Right lung (tissue), 5 donors: Measurements from ENCODE around the gene ZNF700. TPM values are rescaled to one million over a fixed set of nuclear protein-coding genes. Genes with fewer than 3 reads are reported as not detected.
A peak's percentile ranks its signal among the peaks of the same experiment; 100 is the strongest.
"Not testable (repeated sequence)": the region's sequence is repeated elsewhere in the genome, so short reads cannot be mapped to it uniquely, and the experiment has no call there.

Experiments
- DNase-seq, 2 donors: peaks; one replicate each; pipeline ENCODE4 v3.0.0-alpha.2; 2013
- polyA plus RNA-seq, 5 donors: library from polyadenylated mRNA; unstranded; fragments of 120-200 nt; gene quantifications; one replicate each; pipeline versions ENCODE4 v1.2.1 to v1.2.3, GENCODE V29; 2013; ENCODE audit warnings: inconsistent platforms in 1 of 5, low replicate concordance in 1 of 5; ENCODE audit not compliant: insufficient read length in 5 of 5, insufficient read depth in 1 of 5

ZNF700 gene
- polyA plus RNA-seq, 5 donors = 17.0 to 25.4 (median 20.2) TPM

- DNase-seq = not testable (repeated sequence)
Observed at GRCh38 chr19:11935829-11936228, 10.9 kb downstream of the ZNF700 start.

GRCh38 chr19:11938383-11938782 is 13.5 kb downstream of the ZNF700 start:
- not testable (repeated sequence) for DNase-seq

GRCh38 chr19:11941361-11941887 is 16.5 kb downstream of the ZNF700 start:
- not testable (repeated sequence) for DNase-seq

GRCh38 chr19:11942008-11942842 is 17.3 kb downstream of the ZNF700 start:
- DNase-seq = no peak

GRCh38 chr19:11942843-11943108 is 17.9 kb downstream of the ZNF700 start:
- no peak for DNase-seq

GRCh38 chr19:11944656-11945055 is 19.7 kb downstream of the ZNF700 start:
- DNase-seq = no peak

- DNase-seq = no peak
Observed at GRCh38 chr19:11948646-11949045, 23.7 kb downstream of the ZNF700 start.

- DNase-seq = no peak
Observed at GRCh38 chr19:11949201-11949600, 24.3 kb downstream of the ZNF700 start.

- not testable (repeated sequence) for DNase-seq
Observed at GRCh38 chr19:11949614-11950080, 24.7 kb downstream of the ZNF700 start.

GRCh38 chr19:11950312-11950711 is 25.4 kb downstream of the ZNF700 start:
- no peak for DNase-seq

- peak; percentile 55 to 72 for DNase-seq
Observed at GRCh38 chr19:11963566-11964355, 38.9 kb downstream of the ZNF700 start.

DNA sequence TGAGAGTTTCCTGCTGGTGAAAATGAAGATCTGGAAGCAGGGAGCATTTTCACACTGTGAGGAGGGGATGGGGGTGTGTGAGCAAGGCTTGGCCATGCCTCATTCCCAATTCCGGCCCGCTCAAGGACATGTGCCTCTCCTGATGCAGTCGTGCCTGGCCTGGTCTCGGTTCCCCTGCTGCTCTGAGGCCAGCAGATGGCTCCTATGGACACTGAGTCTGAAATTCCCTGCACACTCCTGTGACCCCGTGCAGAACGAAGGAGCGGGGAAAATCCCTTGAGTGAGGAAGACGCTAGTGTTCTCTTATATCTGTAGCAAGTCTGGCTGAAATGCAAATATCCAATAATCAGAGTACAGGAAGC is 39.6 kb downstream of the ZNF700 start:
- DNase-seq = no peak

GRCh38 chr19:11964858-11965645 is 40.1 kb downstream of the ZNF700 start, which contains the start of gene ZNF763:
ZNF763 (plus strand) TSS chr19:11965040; CDS start chr19:11965209, 169 bp downstream.
- DNase-seq = peak; percentile 89 to 92

GRCh38 chr19:11970174-11970573 is 45.3 kb downstream of the ZNF700 start:
- DNase-seq = no peak

DNA sequence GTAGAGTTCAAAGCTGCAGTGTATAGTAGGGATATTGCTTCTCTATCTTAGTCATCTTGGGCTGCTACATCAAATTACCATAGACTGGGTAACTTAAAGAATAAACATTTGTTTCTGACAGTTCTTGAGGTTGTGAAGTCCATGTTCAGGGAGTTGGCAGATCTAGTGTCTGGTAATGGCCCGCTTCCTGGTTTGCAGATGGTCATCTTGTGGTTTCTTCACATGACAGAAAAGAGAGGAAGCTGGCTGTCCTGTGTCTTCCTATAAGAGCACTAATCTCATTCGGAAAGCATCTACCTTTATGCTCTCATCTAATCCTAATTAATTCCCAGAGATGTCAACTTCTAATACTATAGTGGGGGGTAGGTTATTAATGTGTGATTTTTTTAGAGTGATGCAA is 46.1 kb downstream of the ZNF700 start:
- DNase-seq = no peak

DNA sequence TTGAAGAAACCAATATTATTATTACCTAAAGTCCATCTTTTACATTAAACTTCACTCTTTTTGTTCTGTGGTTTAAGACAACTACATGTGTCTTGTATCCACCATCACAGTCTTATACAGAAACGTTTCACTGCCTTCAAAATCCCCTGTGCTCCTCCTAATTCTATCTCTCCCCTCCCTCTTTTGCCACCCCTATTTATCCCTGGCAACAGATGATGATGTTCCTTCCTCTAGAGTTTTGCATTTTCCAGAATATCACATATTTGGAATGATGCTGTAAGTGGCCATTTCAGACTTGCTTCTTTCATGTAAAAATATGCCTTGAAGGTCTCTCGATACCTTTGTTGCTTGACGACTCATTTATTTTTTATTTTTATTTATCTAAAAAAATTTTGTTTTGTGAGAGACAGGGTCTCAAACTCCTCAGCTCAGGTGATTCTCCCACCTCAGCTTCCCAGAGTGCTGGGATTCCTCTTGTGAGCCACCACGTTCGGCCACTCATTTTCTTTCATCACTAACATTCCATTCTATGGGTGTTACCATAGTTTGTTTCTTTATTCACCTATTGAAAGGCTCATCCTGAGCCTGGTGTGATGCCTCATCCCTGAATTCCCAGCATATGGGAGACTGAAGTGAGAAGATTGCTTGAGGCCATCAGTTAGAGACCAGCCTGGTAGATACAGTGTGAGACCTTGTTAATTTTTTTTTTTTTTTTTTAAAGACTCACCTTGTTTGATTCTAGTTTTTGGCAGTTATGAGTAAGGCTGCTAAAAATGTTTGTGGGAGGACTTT is 48.3 kb downstream of the ZNF700 start:
- no peak for DNase-seq

GRCh38 chr19:11978492-11979100 is 53.7 kb downstream of the ZNF700 start:
- no peak for DNase-seq

DNA sequence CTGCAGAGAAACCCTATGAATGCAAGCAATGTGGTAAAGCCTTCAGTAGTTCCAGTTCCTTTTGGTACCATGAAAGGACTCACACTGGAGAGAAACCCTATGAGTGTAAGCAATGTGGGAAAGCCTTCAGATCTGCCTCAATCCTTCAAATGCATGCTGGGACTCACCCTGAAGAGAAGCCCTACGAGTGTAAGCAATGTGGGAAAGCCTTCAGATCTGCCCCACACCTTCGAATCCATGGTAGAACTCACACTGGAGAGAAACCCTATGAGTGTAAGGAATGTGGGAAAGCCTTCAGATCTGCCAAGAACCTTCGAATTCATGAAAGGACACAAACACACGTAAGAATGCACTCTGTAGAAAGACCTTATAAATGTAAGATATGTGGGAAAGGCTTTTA is 54.6 kb downstream of the ZNF700 start:
- no peak for DNase-seq

DNA sequence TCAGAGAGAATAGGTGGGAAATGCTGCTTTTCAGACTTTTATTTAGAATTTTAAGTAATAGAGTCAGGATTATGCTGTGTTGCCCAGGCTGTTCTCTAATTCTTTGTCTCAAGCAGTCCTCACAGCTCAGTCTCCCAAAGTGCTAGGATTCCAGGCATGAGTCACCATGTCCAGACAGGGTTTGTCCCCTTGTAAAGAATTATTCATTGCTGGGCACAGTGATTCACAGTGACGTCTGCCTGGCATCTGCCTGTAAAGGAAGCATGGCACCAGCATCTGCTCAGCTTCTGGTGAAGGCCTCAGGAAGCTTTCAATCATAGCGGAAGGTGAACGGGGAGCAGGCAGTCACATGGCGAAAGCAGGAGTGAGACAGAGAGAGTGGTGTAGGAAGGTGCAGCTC is 57.6 kb downstream of the ZNF700 start:
- DNase-seq = no peak

DNA sequence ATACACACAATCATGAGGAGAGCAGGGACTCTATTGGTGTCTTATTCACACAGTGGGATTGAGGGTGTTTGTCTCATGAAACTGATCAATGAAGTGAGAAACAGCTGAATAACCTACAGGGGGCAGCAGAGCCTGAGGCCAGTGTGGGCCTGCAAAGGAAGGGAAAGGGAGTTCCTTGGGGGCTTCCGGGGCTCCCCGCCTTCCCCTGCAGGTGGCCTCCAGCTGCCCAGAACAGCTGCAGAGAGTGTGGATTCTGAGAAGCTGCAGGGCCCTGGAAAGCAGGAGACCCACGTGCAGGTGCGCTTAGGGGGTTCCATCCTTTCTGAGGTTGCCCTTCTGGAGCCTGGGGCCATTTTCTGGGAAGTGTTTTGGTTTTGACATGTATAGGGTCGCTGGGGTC is 60.1 kb downstream of the ZNF700 start:
- no peak for DNase-seq

DNA sequence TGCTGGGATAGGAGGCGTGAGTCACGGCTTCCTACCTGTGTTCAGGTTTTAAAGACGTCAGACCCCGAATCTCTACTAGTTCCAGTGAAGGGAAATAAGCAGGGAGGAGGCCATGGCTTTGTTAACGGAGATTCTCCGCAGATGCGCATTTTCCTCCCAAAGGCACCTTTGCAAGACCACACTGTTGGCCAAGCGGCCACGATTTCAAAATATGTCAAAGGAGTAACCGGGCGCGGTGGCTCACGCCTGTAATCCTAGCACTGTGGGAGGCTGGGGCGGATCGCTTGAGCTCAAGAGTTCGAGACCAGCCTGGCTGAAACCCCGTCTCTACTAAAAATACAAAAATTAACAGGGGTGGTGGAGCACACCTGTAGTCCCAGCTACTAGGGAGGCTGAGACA is 61.8 kb downstream of the ZNF700 start:
- DNase-seq = no peak
